ENCODE data around the gene UCHL1.

DNA sequence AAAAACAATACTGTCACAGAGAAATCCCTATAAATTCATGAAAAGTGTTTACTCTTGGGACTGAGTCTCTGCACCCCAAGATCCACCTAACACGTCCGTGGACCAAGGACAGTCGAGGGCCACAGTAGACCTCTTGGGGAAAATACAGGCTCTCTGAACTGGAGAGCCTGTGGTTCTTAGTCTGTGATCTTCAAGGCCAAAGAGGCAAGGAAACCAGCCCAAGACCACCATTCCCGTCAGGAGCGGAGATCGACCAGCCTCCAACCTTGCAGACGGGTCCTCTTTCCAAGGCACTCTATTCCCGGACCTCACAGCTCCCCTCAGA is 40.8 kb upstream of the UCHL1 start:
- no peak for TF ChIP-seq POLR2AphosphoS5 (IDR thresholded peaks at IDR 0.05)
- TF ChIP-seq, protein P1, sequence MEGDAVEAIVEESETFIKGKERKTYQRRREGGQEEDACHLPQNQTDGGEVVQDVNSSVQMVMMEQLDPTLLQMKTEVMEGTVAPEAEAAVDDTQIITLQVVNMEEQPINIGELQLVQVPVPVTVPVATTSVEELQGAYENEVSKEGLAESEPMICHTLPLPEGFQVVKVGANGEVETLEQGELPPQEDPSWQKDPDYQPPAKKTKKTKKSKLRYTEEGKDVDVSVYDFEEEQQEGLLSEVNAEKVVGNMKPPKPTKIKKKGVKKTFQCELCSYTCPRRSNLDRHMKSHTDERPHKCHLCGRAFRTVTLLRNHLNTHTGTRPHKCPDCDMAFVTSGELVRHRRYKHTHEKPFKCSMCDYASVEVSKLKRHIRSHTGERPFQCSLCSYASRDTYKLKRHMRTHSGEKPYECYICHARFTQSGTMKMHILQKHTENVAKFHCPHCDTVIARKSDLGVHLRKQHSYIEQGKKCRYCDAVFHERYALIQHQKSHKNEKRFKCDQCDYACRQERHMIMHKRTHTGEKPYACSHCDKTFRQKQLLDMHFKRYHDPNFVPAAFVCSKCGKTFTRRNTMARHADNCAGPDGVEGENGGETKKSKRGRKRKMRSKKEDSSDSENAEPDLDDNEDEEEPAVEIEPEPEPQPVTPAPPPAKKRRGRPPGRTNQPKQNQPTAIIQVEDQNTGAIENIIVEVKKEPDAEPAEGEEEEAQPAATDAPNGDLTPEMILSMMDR (IDR thresholded peaks at IDR 0.05), result no peak
